AML-193 (cell line): ENCODE results near the gene PLA2G6.
"Not testable (repeated sequence)": the region's sequence is repeated elsewhere in the genome, so short reads cannot be mapped to it uniquely, and the experiment has no call there.

Experiments used
- DNase-seq, 2 experiments: peaks; one replicate each; lab custom pipeline; 2025; lab: John Stamatoyannopoulos, UW

The PLA2G6 gene

GRCh38 chr22:38085501-38085900 lies 96.1 kb downstream of the PLA2G6 start:
- DNase-seq, result no peak

GRCh38 chr22:38085056-38085455 lies 96.6 kb downstream of the PLA2G6 start:
- no peak for DNase-seq

GRCh38 chr22:38083931-38084631 lies 97.5 kb downstream of the PLA2G6 start, which contains the start of gene SLC16A8:
Gene SLC16A8, minus strand, starts transcription at chr22:38084184. Its CDS starts 1,311 bp downstream, at chr22:38082873.
- DNase-seq, result no peak

- DNase-seq, result no peak
These were observed 98.5 kb downstream of the PLA2G6 start for GRCh38 chr22:38082986-38083710.

- DNase-seq, result no peak
These were observed 99.4 kb downstream of the PLA2G6 start for GRCh38 chr22:38081941-38082828.

GRCh38 chr22:38081636-38081940 lies 100.0 kb downstream of the PLA2G6 start:
- DNase-seq, result no peak

- DNase-seq, result no peak
These were observed 100.6 kb downstream of the PLA2G6 start for GRCh38 chr22:38080850-38081635.

- no peak for DNase-seq
These were observed 101.2 kb downstream of the PLA2G6 start for GRCh38 chr22:38080474-38080849.

- DNase-seq, result no peak
These were observed 101.8 kb downstream of the PLA2G6 start for GRCh38 chr22:38079804-38080203.

- DNase-seq, result not testable (repeated sequence)
These were observed 102.4 kb downstream of the PLA2G6 start for GRCh38 chr22:38079208-38079607.

GRCh38 chr22:38078046-38078840 lies 103.4 kb downstream of the PLA2G6 start:
- no peak for DNase-seq

GRCh38 chr22:38077595-38077994 lies 104.0 kb downstream of the PLA2G6 start:
- DNase-seq, result no peak

GRCh38 chr22:38077096-38077495 lies 104.5 kb downstream of the PLA2G6 start:
- DNase-seq, result no peak

- no peak for DNase-seq
These were observed 105.7 kb downstream of the PLA2G6 start for GRCh38 chr22:38075961-38076360.

- no peak for DNase-seq
These were observed 106.4 kb downstream of the PLA2G6 start for GRCh38 chr22:38075105-38075825.

- DNase-seq, result no peak
These were observed 107.2 kb downstream of the PLA2G6 start for GRCh38 chr22:38074181-38075104.

GRCh38 chr22:38073150-38074130 lies 108.2 kb downstream of the PLA2G6 start:
- DNase-seq, result no peak
